ENCODE results near the gene NRM. TPM values are rescaled to one million over a fixed set of nuclear protein-coding genes. Genes with fewer than 3 reads are reported as not detected.
A peak's percentile ranks its signal among the peaks of the same experiment; 100 is the strongest.

NRM gene
- total RNA-seq, 3 donors from 2014 or later = 1.8 to 4.0 (median 2.3) TPM

- Histone ChIP-seq H3K27ac (peak overlapping the region; percentile 96 to 97), H3K27me3 (no peaks in the 10 kb centered on the region), H3K9me3 (no peaks in the 10 kb centered on the region), H3K36me3 (no peaks in the 10 kb centered on the region), H3K4me3 (peak overlapping the region; percentile 76 to 82 (median 82)), H3K4me1 (peaks cover 7 to 11% of the 10 kb centered on the region in 2 donors)
- TF ChIP-seq POLR2AphosphoS5 (IDR thresholded peaks at IDR 0.05) (peak; percentile 34 to 56 (median 50)), CTCF (IDR thresholded peaks at IDR 0.05) (no peak)
- DNase-seq (ENCODE audit: low spot score in 2 of 2) = peak in 1 of 2 donors; percentile 79
- intact Hi-C loops (cut with DNase I; ENCODE audit: low total_unique reads) = loop anchor here (2.0 kb wide), 1 partner anchor 40 kb away; no protein-coding TSS in a partner anchor
Observed at GRCh38 chr6:30682143-30683117, 8.4 kb downstream of the NRM start.

- Histone ChIP-seq H3K4me3 (peak overlapping the region; percentile 76 to 82 (median 82)), H3K27me3 (no peaks in the 10 kb centered on the region), H3K36me3 (peaks cover under 1% of the 10 kb centered on the region), H3K4me1 (peaks cover 7 to 11% of the 10 kb centered on the region in 2 donors), H3K9me3 (no peaks in the 10 kb centered on the region), H3K27ac (peak overlapping the region; percentile 96 to 97)
- DNase-seq (ENCODE audit: low spot score in 2 of 2) = no peak
- TF ChIP-seq CTCF (IDR thresholded peaks at IDR 0.05) = no peak
- intact Hi-C loops (cut with DNase I; ENCODE audit: low total_unique reads) = loop anchor here (2.0 kb wide), 1 partner anchor 41 kb away; no protein-coding TSS in a partner anchor
Observed at GRCh38 chr6:30681766-30682142, 9.0 kb downstream of the NRM start.

GRCh38 chr6:30679765-30680535, 10.8 kb downstream of the NRM start:
- Histone ChIP-seq H3K36me3 (peaks cover 5% of the 10 kb centered on the region), H3K4me3 (peak overlapping the region in 1 of 3 donors; percentile 34), H3K9me3 (no peaks in the 10 kb centered on the region), H3K4me1 (peaks cover 7 to 11% of the 10 kb centered on the region in 2 donors), H3K27ac (peak overlapping the region; percentile 48 to 51), H3K27me3 (no peaks in the 10 kb centered on the region)
- intact Hi-C loops (cut with DNase I; ENCODE audit: low total_unique reads) = loop anchor here (5.0 to 10.0 kb wide), 2 partner anchors 167 to 195 kb away; partner anchors contain the start of gene HLA-E
- no peak for TF ChIP-seq POLR2AphosphoS5 (IDR thresholded peaks at IDR 0.05)
- TF ChIP-seq POLR2A (IDR thresholded peaks at IDR 0.05) = no peak
- TF ChIP-seq CTCF (IDR thresholded peaks at IDR 0.05) = no peak
- no peak for DNase-seq (ENCODE audit: low spot score in 2 of 2)

GRCh38 chr6:30678964-30679726, 11.6 kb downstream of the NRM start:
- peak; percentile 89 to 97 (median 95) for TF ChIP-seq CTCF (IDR thresholded peaks at IDR 0.05)
- no peak for TF ChIP-seq POLR2A (IDR thresholded peaks at IDR 0.05)
- peak; percentile 55 to 76 (median 75) for TF ChIP-seq POLR2AphosphoS5 (IDR thresholded peaks at IDR 0.05)
- DNase-seq (ENCODE audit: low spot score in 2 of 2) = peak; percentile 81 to 88
- Histone ChIP-seq H3K27ac (peak overlapping the region; percentile 48 to 51), H3K36me3 (peaks cover 5% of the 10 kb centered on the region), H3K4me3 (peak overlapping the region in 1 of 3 donors; percentile 34), H3K9me3 (no peaks in the 10 kb centered on the region), H3K4me1 (peaks cover 7 to 11% of the 10 kb centered on the region in 2 donors), H3K27me3 (no peaks in the 10 kb centered on the region)
- intact Hi-C loops (cut with DNase I; ENCODE audit: low total_unique reads) = loop anchor here (5.0 to 10.0 kb wide), 2 partner anchors 168 to 194 kb away; partner anchors contain the start of gene HLA-E
